Measurements from ENCODE around the gene DDN.

DDN gene

DNA sequence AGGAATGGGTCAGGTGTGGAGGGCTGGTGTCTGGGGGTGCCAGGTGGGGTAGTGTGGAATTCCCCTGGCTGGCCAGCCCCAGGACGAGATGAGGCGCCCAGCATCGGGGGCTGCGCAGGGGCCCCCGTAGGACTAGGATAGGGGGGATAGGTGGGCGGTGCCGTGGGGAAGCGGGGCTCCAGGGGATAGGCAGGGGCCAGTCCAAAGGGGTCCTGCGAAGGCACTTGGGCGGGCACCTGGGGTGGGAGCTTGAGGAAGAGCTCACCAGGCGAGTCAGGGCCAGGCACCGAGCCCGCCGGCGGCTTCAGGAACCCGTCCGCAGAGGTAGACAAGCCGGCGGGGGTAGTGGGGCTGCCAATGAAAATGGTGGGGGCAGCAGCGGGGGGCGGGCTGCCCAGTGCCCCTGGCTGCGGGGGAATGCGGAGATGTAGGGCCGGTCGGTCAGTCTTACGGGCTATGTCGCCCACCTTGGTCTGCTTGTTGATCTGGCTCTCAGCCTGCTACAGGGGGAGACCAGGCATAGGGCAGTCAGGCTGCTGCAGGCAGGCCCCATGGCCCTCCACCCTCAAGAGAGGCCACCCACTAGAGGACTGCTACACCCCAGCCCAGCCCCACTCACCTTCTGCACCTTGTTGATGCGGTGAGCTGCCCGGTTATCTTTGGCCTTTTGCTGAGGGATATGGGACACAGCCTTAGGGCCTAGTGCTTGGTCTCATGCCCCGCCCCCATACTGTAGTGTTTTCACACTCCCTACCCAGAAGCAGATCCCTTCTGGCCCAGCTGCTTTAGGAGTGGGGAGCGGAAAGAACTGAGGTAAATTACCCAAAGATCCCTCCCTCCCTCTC is 42.1 kb upstream of the DDN start:
- Histone ChIP-seq H3K4me3 (no peak overlapping the region), H3K36me3 (ENCODE audit: insufficient read depth, low read length) (peaks cover 91% of the 10 kb centered on the region), H3K9ac (ENCODE audit: insufficient read length) (no peak overlapping the region), H3K9me3 (ENCODE audit: low read depth, low read length) (no peaks in the 10 kb centered on the region), H3K27ac (no peak overlapping the region)
- DNase-seq (ENCODE audit: low read depth, low spot score), result no peak
- no peak for TF ChIP-seq FOXP2 (optimal IDR thresholded peaks at IDR 0.05; ENCODE audit: control extremely low read depth, extremely low read length, insufficient read depth)
- TF ChIP-seq EZH2 (IDR thresholded peaks at IDR 0.05), result no peak
- TF ChIP-seq POLR2AphosphoS5 (IDR thresholded peaks at IDR 0.05; ENCODE audit: borderline replicate concordance, low read depth, low read length), result no peak

DNA sequence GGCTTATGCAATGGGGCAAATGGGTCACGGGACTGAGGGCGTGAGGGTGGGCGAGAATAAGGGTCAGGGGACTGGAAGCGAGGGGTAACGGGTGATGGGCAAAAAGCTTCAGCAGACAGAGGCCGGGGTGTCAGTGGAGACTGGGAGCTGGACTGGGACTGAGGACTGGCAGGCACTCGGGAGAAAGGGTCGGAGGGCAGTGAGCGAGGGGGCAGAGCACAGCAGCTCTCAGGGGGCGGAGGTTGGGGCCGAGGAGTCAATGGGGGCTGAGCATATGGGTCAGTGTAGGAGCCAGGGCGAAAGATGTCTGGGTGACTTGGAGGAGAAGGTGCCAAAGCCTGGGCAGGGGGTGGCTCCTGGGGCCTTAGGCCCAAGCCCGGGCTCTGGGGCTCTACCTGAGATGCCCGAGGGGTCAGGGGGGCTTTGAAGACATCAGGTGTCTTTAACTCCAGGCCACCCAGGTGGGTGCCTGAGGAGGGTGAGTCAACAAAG is 41.2 kb upstream of the DDN start:
- H3K4me3 ChIP-seq, result no peak overlapping the region
- H3K27ac ChIP-seq, result no peak overlapping the region
- H3K9ac ChIP-seq (ENCODE audit: insufficient read length), result no peak overlapping the region
- TF ChIP-seq EZH2 (IDR thresholded peaks at IDR 0.05) (no peak), FOXP2 (optimal IDR thresholded peaks at IDR 0.05; ENCODE audit: control extremely low read depth, extremely low read length, insufficient read depth) (no peak), POLR2AphosphoS5 (IDR thresholded peaks at IDR 0.05; ENCODE audit: borderline replicate concordance, low read depth, low read length) (no peak)
- H3K36me3 ChIP-seq (ENCODE audit: insufficient read depth, low read length), result peaks cover 87% of the 10 kb centered on the region
- DNase-seq (ENCODE audit: low read depth, low spot score), result no peak
- no peaks in the 10 kb centered on the region for H3K9me3 ChIP-seq (ENCODE audit: low read depth, low read length)

DNA sequence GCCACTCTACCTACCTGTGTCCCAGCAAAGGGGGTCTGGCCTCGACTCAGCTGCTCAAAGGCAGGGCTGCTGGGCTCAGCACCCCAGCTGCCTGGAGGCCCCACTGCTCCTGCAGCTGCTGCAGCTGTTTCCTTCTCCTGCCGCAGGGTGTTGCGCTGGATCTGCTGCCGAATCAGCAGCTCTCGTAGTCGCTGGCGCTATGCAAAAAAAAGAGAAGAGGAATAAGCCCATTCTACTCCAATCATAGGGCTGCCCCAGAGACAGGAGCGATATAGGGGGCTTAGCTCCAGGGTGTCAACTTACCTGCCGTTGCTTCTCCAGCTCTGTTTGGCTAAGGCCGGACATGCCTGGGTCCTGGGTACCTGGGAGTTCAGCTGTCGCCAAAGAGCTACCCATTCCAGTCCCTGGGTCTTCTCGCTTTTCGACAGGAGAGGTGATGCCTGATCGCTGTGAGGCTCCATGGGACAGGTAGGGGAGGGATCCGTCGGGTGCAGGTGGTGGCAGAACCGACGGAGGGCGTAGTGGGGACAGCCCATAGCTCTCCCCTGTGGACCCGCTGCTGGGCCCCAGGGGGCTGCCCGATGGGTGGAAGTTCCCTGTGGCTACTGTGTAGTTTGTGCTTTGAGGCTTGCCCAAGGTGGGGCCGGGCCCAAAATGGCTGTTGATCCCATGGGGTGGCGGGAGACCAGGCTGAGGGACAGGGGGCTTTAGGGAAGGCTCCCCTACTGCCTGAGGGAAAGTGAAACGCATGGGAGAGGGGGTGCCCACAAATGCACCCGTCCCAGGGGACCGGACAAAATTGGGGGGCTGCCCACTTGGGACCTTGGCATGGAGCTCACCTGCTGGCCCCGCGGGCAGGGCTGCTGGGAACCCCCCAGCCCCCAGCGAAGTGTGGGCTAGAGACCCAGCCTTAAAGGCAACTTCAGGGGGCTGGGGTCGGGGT is 40.5 kb upstream of the DDN start:
- no peak for DNase-seq (ENCODE audit: low read depth, low spot score)
- Histone ChIP-seq H3K9ac (ENCODE audit: insufficient read length) (no peak overlapping the region), H3K36me3 (ENCODE audit: insufficient read depth, low read length) (peaks cover 89% of the 10 kb centered on the region), H3K27ac (no peak overlapping the region), H3K9me3 (ENCODE audit: low read depth, low read length) (no peaks in the 10 kb centered on the region), H3K4me3 (no peak overlapping the region)
- TF ChIP-seq FOXP2 (optimal IDR thresholded peaks at IDR 0.05; ENCODE audit: control extremely low read depth, extremely low read length, insufficient read depth), result no peak
- no peak for TF ChIP-seq EZH2 (IDR thresholded peaks at IDR 0.05)
- no peak for TF ChIP-seq POLR2AphosphoS5 (IDR thresholded peaks at IDR 0.05; ENCODE audit: borderline replicate concordance, low read depth, low read length)

- no peak for DNase-seq (ENCODE audit: low read depth, low spot score)
- H3K36me3 ChIP-seq (ENCODE audit: insufficient read depth, low read length), result peaks cover 89% of the 10 kb centered on the region
These were observed 39.2 kb upstream of the DDN start for GRCh38 chr12:49038291-49038955.

GRCh38 chr12:49037947-49038237 is 38.7 kb upstream of the DDN start:
- H3K27ac ChIP-seq, result no peak overlapping the region
- H3K36me3 ChIP-seq (ENCODE audit: insufficient read depth, low read length), result peaks cover 89% of the 10 kb centered on the region
- H3K9me3 ChIP-seq (ENCODE audit: low read depth, low read length), result no peaks in the 10 kb centered on the region
- H3K9ac ChIP-seq (ENCODE audit: insufficient read length), result no peak overlapping the region
- DNase-seq (ENCODE audit: low read depth, low spot score), result no peak
- no peak overlapping the region for H3K4me3 ChIP-seq
- no peak for TF ChIP-seq EZH2 (IDR thresholded peaks at IDR 0.05)
- TF ChIP-seq POLR2AphosphoS5 (IDR thresholded peaks at IDR 0.05; ENCODE audit: borderline replicate concordance, low read depth, low read length), result no peak
- TF ChIP-seq FOXP2 (optimal IDR thresholded peaks at IDR 0.05; ENCODE audit: control extremely low read depth, extremely low read length, insufficient read depth), result no peak

More at GRCh38 chr12:49038291-49038955, 39.2 kb upstream of the DDN start:
- Histone ChIP-seq H3K27ac (no peak overlapping the region), H3K9ac (ENCODE audit: insufficient read length) (no peak overlapping the region), H3K4me3 (no peak overlapping the region), H3K9me3 (ENCODE audit: low read depth, low read length) (no peaks in the 10 kb centered on the region)
- TF ChIP-seq FOXP2 (optimal IDR thresholded peaks at IDR 0.05; ENCODE audit: control extremely low read depth, extremely low read length, insufficient read depth), result no peak
- no peak for TF ChIP-seq EZH2 (IDR thresholded peaks at IDR 0.05)
- no peak for TF ChIP-seq POLR2AphosphoS5 (IDR thresholded peaks at IDR 0.05; ENCODE audit: borderline replicate concordance, low read depth, low read length)

GRCh38 chr12:49037111-49037946 is 38.2 kb upstream of the DDN start:
- peaks cover 89% of the 10 kb centered on the region for H3K36me3 ChIP-seq (ENCODE audit: insufficient read depth, low read length)
- H3K4me3 ChIP-seq, result no peak overlapping the region
- no peak for DNase-seq (ENCODE audit: low read depth, low spot score)
- no peaks in the 10 kb centered on the region for H3K9me3 ChIP-seq (ENCODE audit: low read depth, low read length)
- no peak overlapping the region for H3K9ac ChIP-seq (ENCODE audit: insufficient read length)
- H3K27ac ChIP-seq, result no peak overlapping the region
- no peak for TF ChIP-seq EZH2 (IDR thresholded peaks at IDR 0.05)
- TF ChIP-seq FOXP2 (optimal IDR thresholded peaks at IDR 0.05; ENCODE audit: control extremely low read depth, extremely low read length, insufficient read depth), result no peak
- no peak for TF ChIP-seq POLR2AphosphoS5 (IDR thresholded peaks at IDR 0.05; ENCODE audit: borderline replicate concordance, low read depth, low read length)

GRCh38 chr12:49036029-49036428 is 36.9 kb upstream of the DDN start:
- no peak for DNase-seq (ENCODE audit: low read depth, low spot score)
- no peaks in the 10 kb centered on the region for H3K9me3 ChIP-seq (ENCODE audit: low read depth, low read length)
- H3K4me3 ChIP-seq, result no peak overlapping the region
- H3K27ac ChIP-seq, result no peak overlapping the region
- no peak overlapping the region for H3K9ac ChIP-seq (ENCODE audit: insufficient read length)
- peaks cover 85% of the 10 kb centered on the region for H3K36me3 ChIP-seq (ENCODE audit: insufficient read depth, low read length)
- TF ChIP-seq EZH2 (IDR thresholded peaks at IDR 0.05), result no peak
- no peak for TF ChIP-seq FOXP2 (optimal IDR thresholded peaks at IDR 0.05; ENCODE audit: control extremely low read depth, extremely low read length, insufficient read depth)
- no peak for TF ChIP-seq POLR2AphosphoS5 (IDR thresholded peaks at IDR 0.05; ENCODE audit: borderline replicate concordance, low read depth, low read length)

Measured in SK-N-MC (cell line).